HFF-Myc (cell line): Measurements from ENCODE around the gene DLG3.

Experiments
- DNase-seq: peaks from one replicate; pipeline ENCODE4 v3.0.0-alpha.2; 2011; ENCODE audit warnings: low read depth; ENCODE audit errors: extremely low read depth
- H3K4me3 ChIP-seq: replicated peaks from 2 replicates; pipeline ENCODE4 v1.5.1; 2011; ENCODE audit warnings: low read depth, mild to moderate bottlenecking, control low read depth, low read length
- CTCF ChIP-seq: IDR thresholded peaks from 2 replicates; pipeline ENCODE4 v1.5.1; 2012; ENCODE audit warnings: mild to moderate bottlenecking, low read depth, low read length, control low read depth; ENCODE audit errors: missing control alignments

Gene DLG3

DNA sequence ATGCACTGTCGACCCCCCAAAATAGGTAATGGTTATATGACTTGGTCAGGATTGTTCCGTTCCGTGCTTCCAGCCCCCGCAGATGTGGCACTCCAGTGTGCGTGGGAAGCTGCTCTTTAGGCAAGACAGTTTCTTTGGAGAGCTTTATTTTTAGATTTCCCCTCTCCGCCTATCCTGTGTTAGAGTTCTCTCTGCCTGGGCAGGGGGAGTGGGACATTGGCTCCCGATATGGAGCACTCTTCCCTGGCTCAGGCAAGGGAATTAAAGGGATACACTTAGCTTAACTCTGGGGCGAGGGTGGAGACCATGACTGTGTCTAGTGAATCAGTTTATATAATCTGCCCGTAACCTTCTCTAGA, 36.0 kb downstream of the DLG3 start:
- no peak overlapping the region for H3K4me3 ChIP-seq
- DNase-seq, result no peak
- no peak for TF ChIP-seq CTCF

DNA sequence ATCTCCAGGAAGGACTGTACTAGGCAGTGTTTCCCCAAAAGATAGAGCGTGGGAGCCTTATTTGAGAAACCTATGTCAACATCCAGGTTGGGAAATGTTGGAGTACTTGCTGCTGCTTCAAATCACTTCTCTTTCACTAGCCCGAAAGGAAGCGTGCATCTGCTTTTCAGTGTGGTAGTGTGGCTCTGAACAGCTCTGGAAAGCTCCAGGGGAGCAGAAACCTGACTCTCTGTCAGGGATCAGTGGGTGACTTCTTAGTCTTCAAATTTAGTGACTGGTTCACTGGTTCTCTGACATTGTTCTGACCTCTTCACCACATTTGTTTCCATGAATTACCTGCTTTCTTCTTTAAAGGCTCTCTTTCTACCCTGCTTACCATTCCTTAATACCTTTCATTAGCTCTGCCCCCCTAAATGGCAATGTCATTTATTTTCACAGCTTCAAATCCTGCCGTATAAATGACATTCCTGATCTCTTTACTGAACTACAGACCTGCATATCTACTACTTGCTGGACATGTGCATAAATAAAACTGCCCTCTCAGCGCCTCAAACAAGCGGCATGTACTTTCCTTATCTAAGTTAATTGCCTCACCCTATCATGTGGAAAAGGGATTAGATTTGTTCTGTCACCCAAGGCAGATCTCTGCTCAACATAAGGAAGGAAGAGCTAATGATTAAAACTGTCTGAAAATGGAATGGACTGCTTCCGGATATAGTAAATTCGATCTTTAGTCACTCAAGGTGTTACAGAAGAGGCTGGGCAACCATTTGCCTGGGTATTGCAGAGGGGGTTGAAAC, 37.0 kb downstream of the DLG3 start:
- no peak for DNase-seq
- H3K4me3 ChIP-seq, result no peak overlapping the region
- no peak for TF ChIP-seq CTCF

DNA sequence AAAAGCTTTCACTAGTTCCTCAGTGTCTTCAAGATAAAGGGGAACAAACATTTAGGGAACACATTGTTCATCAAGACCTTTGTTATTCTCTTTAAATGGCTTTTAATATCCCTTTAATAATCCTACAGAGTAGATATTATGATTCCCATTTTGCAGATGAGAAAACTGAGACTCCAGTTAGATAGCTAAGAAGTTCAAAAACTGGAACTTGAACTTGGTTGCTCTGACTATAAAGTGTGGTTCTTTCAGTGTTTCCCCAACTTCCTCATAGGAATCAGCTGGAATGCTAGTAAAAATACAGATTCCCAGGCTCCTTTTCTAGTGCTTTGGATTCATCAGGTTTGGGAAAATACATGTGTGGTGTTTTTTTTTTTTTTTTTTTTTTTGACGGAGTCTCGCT, 37.7 kb downstream of the DLG3 start:
- no peak overlapping the region for H3K4me3 ChIP-seq
- TF ChIP-seq CTCF, result no peak
- no peak for DNase-seq

DNA sequence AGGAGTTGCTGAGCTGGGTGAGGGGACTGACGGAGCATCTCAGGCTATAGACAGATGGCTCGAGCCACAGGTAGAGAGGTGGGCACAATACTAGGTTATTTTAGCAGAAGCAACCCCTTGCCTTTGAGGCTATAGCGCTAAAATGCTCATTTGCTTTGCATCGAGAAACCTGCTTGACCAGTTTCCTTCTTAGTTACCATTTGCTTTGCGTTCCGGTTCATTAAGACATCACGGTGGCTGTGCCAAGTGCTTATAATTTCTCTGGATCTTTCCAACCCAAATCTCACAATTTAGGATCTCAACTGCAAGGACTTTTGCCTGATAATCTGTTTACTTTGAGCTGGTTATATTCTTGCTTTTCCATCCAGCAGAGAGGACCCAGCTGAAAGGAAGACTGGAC, 40.8 kb downstream of the DLG3 start:
- no peak for DNase-seq
- H3K4me3 ChIP-seq, result no peak overlapping the region
- TF ChIP-seq CTCF, result no peak

- H3K4me3 ChIP-seq, result no peak overlapping the region
- TF ChIP-seq CTCF, result no peak
- DNase-seq, result no peak
Observed at GRCh38 chrX:70488856-70489255, 44.2 kb downstream of the DLG3 start.

GRCh38 chrX:70494441-70494840, 49.8 kb downstream of the DLG3 start:
- H3K4me3 ChIP-seq, result no peak overlapping the region
- TF ChIP-seq CTCF, result no peak
- DNase-seq, result no peak

DNA sequence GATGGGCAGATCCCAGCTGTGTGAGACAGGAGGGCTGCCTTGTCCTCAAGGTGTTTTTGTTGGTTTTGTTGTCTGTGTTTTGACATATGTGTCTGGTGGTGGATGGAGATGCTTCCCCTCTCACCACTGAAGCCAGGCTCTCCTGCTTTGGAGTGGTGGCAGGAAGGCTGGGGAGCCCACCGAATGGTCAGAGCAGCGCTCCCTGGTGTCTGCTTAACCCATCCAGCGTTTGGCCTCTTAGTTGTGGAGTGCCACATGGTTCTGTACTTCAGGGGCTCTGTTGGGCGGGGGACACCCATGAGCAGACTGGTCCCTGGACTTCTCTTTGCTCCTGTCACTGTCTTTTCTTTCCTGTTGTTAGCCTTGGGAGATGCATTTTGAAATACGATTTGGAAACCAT, 51.9 kb downstream of the DLG3 start:
- no peak for DNase-seq
- TF ChIP-seq CTCF, result no peak
- H3K4me3 ChIP-seq, result no peak overlapping the region
